ENCODE results near the gene KCNJ15. TPM values are rescaled to one million over a fixed set of nuclear protein-coding genes. Genes with fewer than 3 reads are reported as not detected.

The KCNJ15 gene
- total and polyA plus RNA-seq, 10 of the 15 experiments (the other 5 are each of a cell fraction or from before 2014, with no cell fraction given), result 0.05 to 2.7 (median 0.33) TPM; not detected in 6

- Histone ChIP-seq H3K9me3 (replicated peaks; ENCODE audit: control insufficient read depth, insufficient read depth, low read length) (no peaks in the 10 kb centered on the region; the same call in 2 of the 3 replicates), H3K4me2 (ENCODE audit: control insufficient read depth, insufficient read depth) (no peak overlapping the region), H3K4me1 (ENCODE audit: control insufficient read depth, insufficient read depth, low read length) (no peaks in the 10 kb centered on the region), H3K27ac (ENCODE audit: control insufficient read depth, insufficient read depth) (no peak overlapping the region), H3K4me3 (no peak overlapping the region), H4K20me1 (ENCODE audit: control insufficient read depth, insufficient read depth) (no peaks in the 10 kb centered on the region), H3K27me3 (replicated peaks in 1 of 2; ENCODE audit: control insufficient read depth in 2 of 2, insufficient read depth in 2 of 2, low read length in 1 of 2) (no peaks in the 10 kb centered on the region), H3K9ac (ENCODE audit: control insufficient read depth, insufficient read depth, low read length) (no peak overlapping the region), H3K79me2 (ENCODE audit: control insufficient read depth, insufficient read depth, low read length) (no peaks in the 10 kb centered on the region), H3K36me3 (ENCODE audit: control insufficient read depth in 2 of 2, insufficient read depth in 2 of 2, low read length in 1 of 2) (no peaks in the 10 kb centered on the region), H2AFZ (ENCODE audit: control insufficient read depth, low read depth, low read length) (no peak overlapping the region)
- no peak for FAIRE-seq
- intact Hi-C loops (cut with micrococcal nuclease; ENCODE audit: unreplicated experiment), result loop anchor here (5.0 kb wide), 1 partner anchor 86 kb away; no protein-coding TSS in a partner anchor
- POLR2A ChIA-PET, result no interaction called here
- RAD21 ChIA-PET (ENCODE audit: unreplicated experiment), result no interaction called here
- 88% methylated on average over 1 of the region's 1 CpG for WGBS (ENCODE audit: insufficient coverage, insufficient replicate concordance, low lambda C conversion rate, missing lambda C conversion rate)
- DNase-seq (ENCODE audit: low read depth, low spot score), result peak; percentile 24
- no TSS peak for BruUV-seq (replicated peaks)
- SMC1A ChIA-PET (ENCODE audit: uncharacterized antibody, unreplicated experiment), result interaction anchor here (1.2 to 1.5 kb wide), 3 partner anchors 58 to 111 kb away, joined by 3 to 8 read pairs (median 5); no protein-coding TSS in a partner anchor
- no peak for TF ChIP-seq RUNX3 (IDR thresholded peaks at IDR 0.05; ENCODE audit: low read length)
- TF ChIP-seq EED (IDR thresholded peaks at IDR 0.05; ENCODE audit: low read depth), result no peak
- TF ChIP-seq NFXL1 (IDR thresholded peaks at IDR 0.05; ENCODE audit: borderline replicate concordance), result no peak
- TF ChIP-seq SRF (IDR thresholded peaks at IDR 0.05; ENCODE audit: low read depth in 2 of 2, low read length in 2 of 2), result no peak
- TF ChIP-seq CHD1 (IDR thresholded peaks at IDR 0.05; ENCODE audit: low read depth, low read length), result no peak
- TF ChIP-seq STAT1 (conservative IDR thresholded peaks at IDR 0.05), result no peak
- TF ChIP-seq ZNF274 (IDR thresholded peaks at IDR 0.05; ENCODE audit: insufficient read depth, insufficient read length), result no peak
- TF ChIP-seq RAD51 (IDR thresholded peaks at IDR 0.05), result no peak
- TF ChIP-seq TCF7 (IDR thresholded peaks at IDR 0.05; ENCODE audit: borderline replicate concordance), result no peak
- TF ChIP-seq RB1 (IDR thresholded peaks at IDR 0.05; ENCODE audit: borderline replicate concordance), result no peak
- no peak for TF ChIP-seq EZH2 (IDR thresholded peaks at IDR 0.05; ENCODE audit: borderline replicate concordance, control insufficient read depth, low read depth, low read length)
- TF ChIP-seq E4F1 (IDR thresholded peaks at IDR 0.05; ENCODE audit: borderline replicate concordance, partially characterized antibody), result no peak
- TF ChIP-seq BRCA1 (IDR thresholded peaks at IDR 0.05; ENCODE audit: low read depth, low read length), result no peak
- TF ChIP-seq RAD21 (IDR thresholded peaks at IDR 0.05; ENCODE audit: insufficient read depth, low read depth, low read length), result no peak
- no peak for TF ChIP-seq MYC (IDR thresholded peaks at IDR 0.05; ENCODE audit: insufficient read depth, insufficient read length, insufficient replicate concordance, low read length, severe bottlenecking)
- no peak for TF ChIP-seq GABPA (IDR thresholded peaks at IDR 0.05; ENCODE audit: low read depth)
- TF ChIP-seq PAX8 (IDR thresholded peaks at IDR 0.05), result no peak
- no peak for TF ChIP-seq IRF4 (IDR thresholded peaks at IDR 0.05; ENCODE audit: low read depth, low read length)
- TF ChIP-seq HSF1 (IDR thresholded peaks at IDR 0.05; ENCODE audit: low read depth, low read length), result no peak
- ATAC-seq, result peak; percentile 87
- CTCF ChIA-PET, result interaction anchor here (1.1 kb wide), 1 partner anchor 110 kb away, joined by 3 read pairs; no protein-coding TSS in a partner anchor
- in situ Hi-C loops (cut with MboI), result no loop called here
Measured at GRCh38 chr21:38327984-38328383, 71.2 kb downstream of the KCNJ15 start.

All from GM12878 (cell line).